Measurements from ENCODE around the gene MAP3K2. TPM values are rescaled to one million over a fixed set of nuclear protein-coding genes. Genes with fewer than 3 reads are reported as not detected.

MAP3K2 gene
- total and polyA plus RNA-seq, 2 of the 8 experiments (the other 6 are each of a cell fraction or from before 2014, with no cell fraction given): 2.0 to 23.2 TPM

- Histone ChIP-seq H3K79me2 (ENCODE audit: control insufficient read depth in 1 of 2, insufficient read depth in 2 of 2, low read length in 2 of 2) (no peaks in the 10 kb centered on the region), H3K79me1 (ENCODE audit: low read depth, low read length) (no peaks in the 10 kb centered on the region), H2BK5ac (ENCODE audit: low read depth, low read length) (no peak overlapping the region), H2BK15ac (ENCODE audit: low read length) (0 out of 2 replicates have a peak overlapping the region, but pooled peaks have one; percentile 29), H3K4ac (replicated peaks; ENCODE audit: insufficient read length, low read depth, low read length) (no peak overlapping the region), H3K18ac (ENCODE audit: extremely low read depth, low read length) (no peak overlapping the region; the same call in 1 of the 2 replicates), H2BK120ac (replicated peaks; ENCODE audit: low read depth, low read length) (no peak overlapping the region), H4K20me1 (replicated peaks in 1 of 2; ENCODE audit: control insufficient read depth in 1 of 2, insufficient read depth in 2 of 2, low read length in 2 of 2) (no peaks in the 10 kb centered on the region), H3K27ac (ENCODE audit: low read depth, low read length) (no peak overlapping the region), H3K14ac (ENCODE audit: insufficient read length) (no peak overlapping the region), H2AK5ac (ENCODE audit: low read depth, low read length) (0 out of 2 replicates have a peak overlapping the region, but pooled peaks have one; percentile 65), H3K27me3 (replicated peaks in 1 of 4; ENCODE audit: control insufficient read depth in 3 of 4, extremely low read depth in 1 of 4, insufficient read depth in 3 of 4, low read length in 3 of 4) (peaks cover 0 to 29% (median 27%) of the 10 kb centered on the region in 4 experiments; a peak in 6 of 7 replicates), H2AFZ (ENCODE audit: low read length) (no peak overlapping the region), H3K9me3 (ENCODE audit: insufficient read depth in 2 of 2, low read depth in 1 of 2, low read length in 1 of 2) (no peaks in the 10 kb centered on the region), H3K23me2 (ENCODE audit: low read depth, low read length) (peaks cover 12% of the 10 kb centered on the region), H2BK20ac (ENCODE audit: low read length) (no peak overlapping the region), H3K4me3 (ENCODE audit: extremely low read depth in 1 of 4, insufficient read depth in 2 of 4, low read depth in 3 of 4, low read length in 4 of 4) (no peak overlapping the region), H3K23ac (ENCODE audit: insufficient read length) (no peak overlapping the region), H2BK12ac (ENCODE audit: low read depth, low read length) (no peak overlapping the region), H3K4me2 (ENCODE audit: insufficient read depth in 1 of 2, low read depth in 2 of 2, low read length in 2 of 2) (no peak overlapping the region), H4K91ac (replicated peaks; ENCODE audit: insufficient read length, low read length) (no peak overlapping the region), H3K36me3 (ENCODE audit: control insufficient read depth in 2 of 4, insufficient read depth in 4 of 4, low read length in 3 of 4) (no peaks in the 10 kb centered on the region), H4K5ac (ENCODE audit: insufficient read length, low read depth, low read length) (no peak overlapping the region), H3K4me1 (replicated peaks in 1 of 4; ENCODE audit: control insufficient read depth in 3 of 4, insufficient read depth in 4 of 4, low read length in 3 of 4) (peaks cover 0 to 13% (median 5%) of the 10 kb centered on the region in 4 experiments; a peak in 5 of 7 replicates), H4K8ac (ENCODE audit: extremely low read depth, insufficient read depth, low read length) (no peak overlapping the region; the same call in 1 of the 2 replicates), H3K56ac (replicated peaks; ENCODE audit: insufficient read length, low read depth, low read length) (no peak overlapping the region), H3K9ac (replicated peaks in 1 of 4; ENCODE audit: extremely low read depth in 1 of 4, low read depth in 3 of 4, low read length in 3 of 4) (no peak overlapping the region)
- TF ChIP-seq SIRT6 (IDR thresholded peaks at IDR 0.05; ENCODE audit: low read length) (no peak), CBX8 (IDR thresholded peaks at IDR 0.05; ENCODE audit: borderline replicate concordance, low read depth, low read length) (no peak), HDAC2 (IDR thresholded peaks at IDR 0.05; ENCODE audit: borderline replicate concordance in 1 of 2, low read depth in 2 of 2, low read length in 2 of 2) (0 out of 4 replicates have a peak, but pooled peaks of 1 of the 2 experiments have one; percentile 42), SUZ12 (IDR thresholded peaks at IDR 0.05; ENCODE audit: low read length) (no peak), KDM1A (IDR thresholded peaks at IDR 0.05; ENCODE audit: borderline replicate concordance, low read length) (peak; percentile 79; the same call in 1 of the 2 replicates)
- 89% methylated on average over 15 of the region's 16 CpGs; no CpG with 5 or more reads in 1 of the 2 experiments for WGBS, 2 experiments (ENCODE audit: extremely low coverage in 1 of 2, insufficient coverage in 1 of 2, insufficient read length in 1 of 2, insufficient replicate concordance in 2 of 2, low coverage in 1 of 2, low lambda C conversion rate in 2 of 2, missing lambda C conversion rate in 1 of 2)
- POLR2A ChIA-PET (ENCODE audit: partially characterized antibody): interaction anchor here (0.6 to 1.2 kb wide), 2 partner anchors 132 to 152 kb away, joined by 3 read pairs; partner anchors contain the start of gene ERCC3
- DNase-seq (ENCODE audit: low read depth in 1 of 2, low spot score in 2 of 2) (peak in 1 of 2 experiments; percentile 24), FAIRE-seq (no peak)
- CTCF ChIA-PET (ENCODE audit: partially characterized antibody): interaction anchor here (0.6 to 9.2 kb wide), 12 partner anchors 9 to 229 kb away, joined by 3 to 74 read pairs (median 6); partner anchors contain the start of gene PROC
Observed at GRCh38 chr2:127425540-127426490, 38.0 kb upstream of the MAP3K2 start.
